A673 (cell line): Measurements from ENCODE around the gene FUT2. TPM values are rescaled to one million over a fixed set of nuclear protein-coding genes. Genes with fewer than 3 reads are reported as not detected.

Experiments used
- BruUV-seq: library from RNA; stranded (reverse); fragments of 400-500 nt; replicated peaks from 2 replicates; lab custom pipeline; 2021; lab: Mats Ljungman, UMichigan
- CTCF ChIA-PET: fragments of 300-600 bp; sonication (Branson Sonifier 250); formaldehyde crosslinking; loops from one replicate; lab custom pipeline; 2022; ENCODE audit warnings: antibody characterized with exemption; lab: Charles Lee
- POLR2A ChIA-PET: fragments of 300-600 bp; sonication (Branson Sonifier 250); formaldehyde crosslinking; loops from one replicate; lab custom pipeline; 2022; ENCODE audit warnings: antibody characterized with exemption; ENCODE audit not compliant: low non-redundant PET; lab: Charles Lee
- DNase-seq: peaks from one replicate; pipeline ENCODE4 v3.0.0-alpha.2; 2015; ENCODE audit warnings: low spot score
- H3K27ac ChIP-seq: fragments of 200-600 bp; sonication (generic); 2 replicates; pipeline ENCODE4 v1.5.1; 2016; ENCODE audit warnings: mixed run types, low read depth, mild to moderate bottlenecking, mixed read lengths, antibody characterized with exemption, low read length; ENCODE audit not compliant: poor library complexity, severe bottlenecking
- H3K27me3 ChIP-seq: fragments of 200-600 bp; sonication (generic); replicated peaks from 2 replicates; pipeline ENCODE4 v1.6.1; 2017; ENCODE audit warnings: mixed run types, low read depth, mild to moderate bottlenecking, mixed read lengths, antibody characterized with exemption, low read length; ENCODE audit not compliant: insufficient read depth, poor library complexity
- H3K36me3 ChIP-seq: fragments of 200-600 bp; sonication (generic); 2 replicates; pipeline ENCODE4 v1.6.1; 2016; ENCODE audit warnings: mixed run types, mild to moderate bottlenecking, mixed read lengths, antibody characterized with exemption, low read length; ENCODE audit not compliant: insufficient read depth, poor library complexity, severe bottlenecking
- H3K4me1 ChIP-seq: fragments of 200-600 bp; sonication (generic); 2 replicates; pipeline ENCODE4 v1.6.1; 2017; ENCODE audit warnings: mixed run types, mild to moderate bottlenecking, mixed read lengths, antibody characterized with exemption, low read length; ENCODE audit not compliant: insufficient read depth, poor library complexity, severe bottlenecking
- H3K4me3 ChIP-seq: fragments of 200-600 bp; sonication (generic); 2 replicates; pipeline ENCODE4 v1.5.1; 2016; ENCODE audit warnings: low read depth, mixed run types, mild to moderate bottlenecking, mixed read lengths, low read length; ENCODE audit not compliant: poor library complexity, severe bottlenecking
- H3K9me3 ChIP-seq: fragments of 200-600 bp; sonication (generic); 2 replicates; pipeline ENCODE4 v1.6.1; 2016; ENCODE audit warnings: mixed run types, low read depth, mild to moderate bottlenecking, mixed read lengths, antibody characterized with exemption, low read length; ENCODE audit not compliant: poor library complexity, severe bottlenecking
- EZH2 ChIP-seq: fragments of 200-600 bp; sonication (generic); IDR thresholded peaks from 2 replicates; pipeline ENCODE4 v1.6.1; 2017; ENCODE audit warnings: borderline replicate concordance, low read depth, mild to moderate bottlenecking, mixed read lengths, antibody characterized with exemption, low read length; ENCODE audit not compliant: poor library complexity, severe bottlenecking
- intact Hi-C: fragments of 100-400 bp; cut with micrococcal nuclease; formaldehyde crosslinking; loops from one replicate; pipeline ENCODE4 v1.10.0; 2022; ENCODE audit not compliant: unreplicated experiment
- total RNA-seq: library from RNA; stranded (reverse); gene quantifications from 2 replicates; pipeline ENCODE4 v1.2.3, GENCODE V29; 2021
- TF ChIP-seq, protein P1 (sequence below): fragments of 300-800, 200-600 bp; sonication (generic); conservative IDR thresholded peaks from 2 replicates; pipeline ENCODE4 v1.5.1; 2017; ENCODE audit warnings: low read depth, mild to moderate bottlenecking, antibody characterized with exemption, low read length, moderate library complexity, mixed read lengths

FUT2 gene
- total RNA-seq, 1 experiment from 2014 or later: not detected

- intact Hi-C loops: no loop called here
- Histone ChIP-seq H3K27me3 (no peaks in the 10 kb centered on the region), H3K27ac (no peak within 1 kb of the TSS), H3K36me3 (no peaks in the 10 kb centered on the region), H3K9me3 (no peaks in the 10 kb centered on the region), H3K4me1 (peaks cover 4% of the 10 kb centered on the region), H3K4me3 (no peak within 1 kb of the TSS)
- no peak for TF ChIP-seq EZH2
- TF ChIP-seq, protein P1, sequence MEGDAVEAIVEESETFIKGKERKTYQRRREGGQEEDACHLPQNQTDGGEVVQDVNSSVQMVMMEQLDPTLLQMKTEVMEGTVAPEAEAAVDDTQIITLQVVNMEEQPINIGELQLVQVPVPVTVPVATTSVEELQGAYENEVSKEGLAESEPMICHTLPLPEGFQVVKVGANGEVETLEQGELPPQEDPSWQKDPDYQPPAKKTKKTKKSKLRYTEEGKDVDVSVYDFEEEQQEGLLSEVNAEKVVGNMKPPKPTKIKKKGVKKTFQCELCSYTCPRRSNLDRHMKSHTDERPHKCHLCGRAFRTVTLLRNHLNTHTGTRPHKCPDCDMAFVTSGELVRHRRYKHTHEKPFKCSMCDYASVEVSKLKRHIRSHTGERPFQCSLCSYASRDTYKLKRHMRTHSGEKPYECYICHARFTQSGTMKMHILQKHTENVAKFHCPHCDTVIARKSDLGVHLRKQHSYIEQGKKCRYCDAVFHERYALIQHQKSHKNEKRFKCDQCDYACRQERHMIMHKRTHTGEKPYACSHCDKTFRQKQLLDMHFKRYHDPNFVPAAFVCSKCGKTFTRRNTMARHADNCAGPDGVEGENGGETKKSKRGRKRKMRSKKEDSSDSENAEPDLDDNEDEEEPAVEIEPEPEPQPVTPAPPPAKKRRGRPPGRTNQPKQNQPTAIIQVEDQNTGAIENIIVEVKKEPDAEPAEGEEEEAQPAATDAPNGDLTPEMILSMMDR: no peak
- CTCF ChIA-PET: interaction anchor here (0.5 kb wide), 1 partner anchor 167 kb away, joined by 5 read pairs; no protein-coding TSS in a partner anchor
- DNase-seq: no peak
- BruUV-seq: no TSS peak
- POLR2A ChIA-PET: no interaction called here
These were observed 22.8 kb upstream of the FUT2 start, which contains the start of gene NTN5 for GRCh38 chr19:48672994-48673393. Gene NTN5, minus strand, starts transcription at chr19:48673017. Its CDS starts 2,031 bp downstream, at chr19:48670986.

GRCh38 chr19:48673436-48674100, 22.2 kb upstream of the FUT2 start:
- TF ChIP-seq, protein P1: no peak
- no peak for TF ChIP-seq EZH2
- ChIA-PET POLR2A (no interaction called here), CTCF (interaction anchor here (0.5 to 0.7 kb wide), 3 partner anchors 66 to 167 kb away, joined by 3 to 5 read pairs (median 3); no protein-coding TSS in a partner anchor)
- Histone ChIP-seq H3K36me3 (no peaks in the 10 kb centered on the region), H3K9me3 (no peaks in the 10 kb centered on the region), H3K4me3 (no peak overlapping the region), H3K27ac (no peak overlapping the region), H3K27me3 (no peaks in the 10 kb centered on the region), H3K4me1 (peaks cover 4% of the 10 kb centered on the region)
- no TSS peak for BruUV-seq
- DNase-seq: no peak
- intact Hi-C loops: no loop called here

- ChIA-PET POLR2A (no interaction called here), CTCF (interaction anchor here (0.7 kb wide), 2 partner anchors 65 to 90 kb away, joined by 3 read pairs; no protein-coding TSS in a partner anchor)
- Histone ChIP-seq H3K9me3 (no peaks in the 10 kb centered on the region), H3K27me3 (no peaks in the 10 kb centered on the region), H3K27ac (no peak overlapping the region), H3K36me3 (no peaks in the 10 kb centered on the region), H3K4me1 (peaks cover 4% of the 10 kb centered on the region), H3K4me3 (no peak overlapping the region)
- no TSS peak for BruUV-seq
- intact Hi-C loops: no loop called here
- DNase-seq: no peak
- TF ChIP-seq, protein P1: no peak
- TF ChIP-seq EZH2: no peak
These were observed 21.5 kb upstream of the FUT2 start for GRCh38 chr19:48674216-48674809.
